AG04449 (cell line): ENCODE measurements around the gene CHCHD5.

Experiments
- CTCF ChIA-PET: fragments of 350-600 bp; formaldehyde crosslinking; extraction: SDS; loops from one replicate; lab custom pipeline; 2021; ENCODE audit warnings: antibody characterized with exemption; lab: Yijun Ruan, JAX
- POLR2A ChIA-PET: fragments of 400-600, 350-600 bp; formaldehyde crosslinking; extraction: SDS; loops from one replicate; lab custom pipeline; 2020; ENCODE audit warnings: antibody characterized with exemption, inconsistent platforms; lab: Yijun Ruan, JAX
- DNase-seq: peaks from one replicate; pipeline ENCODE4 v3.0.0-alpha.2; 2010; ENCODE audit warnings: low read depth, low spot score
- H3K4me3 ChIP-seq: 2 replicates; pipeline ENCODE4 v1.5.1; 2011; ENCODE audit warnings: low read depth, mild to moderate bottlenecking, control low read depth, low read length
- TF ChIP-seq, protein P1 (sequence below): IDR thresholded peaks from one replicate; pipeline ENCODE4 v1.5.1; 2011; ENCODE audit warnings: mild to moderate bottlenecking, moderate library complexity, low read length, control low read depth, inconsistent platforms; ENCODE audit not compliant: insufficient read depth; ENCODE audit errors: missing control alignments

CHCHD5 gene

DNA sequence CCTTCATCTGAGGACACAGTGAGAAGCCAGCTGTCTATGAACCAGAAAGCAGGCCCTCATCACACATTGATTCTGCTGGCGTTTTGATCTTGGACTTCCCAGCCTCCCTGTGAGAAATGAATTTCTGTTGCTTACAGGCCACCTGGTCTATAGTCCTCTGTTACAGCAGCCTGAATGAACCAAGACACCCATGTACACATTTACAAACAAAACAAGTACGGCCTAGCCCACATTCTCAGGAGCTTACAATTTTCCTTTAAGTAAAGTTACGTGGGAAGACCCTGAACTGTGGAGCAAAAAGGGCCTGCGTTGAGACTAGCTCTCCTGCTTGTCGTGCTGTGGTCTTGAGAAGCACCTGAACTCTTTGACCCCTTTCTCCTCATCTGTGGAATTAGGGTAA lies 49.3 kb downstream of the CHCHD5 start:
- DNase-seq: no peak
- TF ChIP-seq, protein P1, sequence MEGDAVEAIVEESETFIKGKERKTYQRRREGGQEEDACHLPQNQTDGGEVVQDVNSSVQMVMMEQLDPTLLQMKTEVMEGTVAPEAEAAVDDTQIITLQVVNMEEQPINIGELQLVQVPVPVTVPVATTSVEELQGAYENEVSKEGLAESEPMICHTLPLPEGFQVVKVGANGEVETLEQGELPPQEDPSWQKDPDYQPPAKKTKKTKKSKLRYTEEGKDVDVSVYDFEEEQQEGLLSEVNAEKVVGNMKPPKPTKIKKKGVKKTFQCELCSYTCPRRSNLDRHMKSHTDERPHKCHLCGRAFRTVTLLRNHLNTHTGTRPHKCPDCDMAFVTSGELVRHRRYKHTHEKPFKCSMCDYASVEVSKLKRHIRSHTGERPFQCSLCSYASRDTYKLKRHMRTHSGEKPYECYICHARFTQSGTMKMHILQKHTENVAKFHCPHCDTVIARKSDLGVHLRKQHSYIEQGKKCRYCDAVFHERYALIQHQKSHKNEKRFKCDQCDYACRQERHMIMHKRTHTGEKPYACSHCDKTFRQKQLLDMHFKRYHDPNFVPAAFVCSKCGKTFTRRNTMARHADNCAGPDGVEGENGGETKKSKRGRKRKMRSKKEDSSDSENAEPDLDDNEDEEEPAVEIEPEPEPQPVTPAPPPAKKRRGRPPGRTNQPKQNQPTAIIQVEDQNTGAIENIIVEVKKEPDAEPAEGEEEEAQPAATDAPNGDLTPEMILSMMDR: no peak
- H3K4me3 ChIP-seq: no peak overlapping the region
- POLR2A ChIA-PET: no interaction called here
- CTCF ChIA-PET: interaction anchor here (2.3 to 11.3 kb wide), 3 partner anchors 9 to 33 kb away, joined by 10 to 133 read pairs (median 10); partner anchors contain the start of gene SLC20A1

DNA sequence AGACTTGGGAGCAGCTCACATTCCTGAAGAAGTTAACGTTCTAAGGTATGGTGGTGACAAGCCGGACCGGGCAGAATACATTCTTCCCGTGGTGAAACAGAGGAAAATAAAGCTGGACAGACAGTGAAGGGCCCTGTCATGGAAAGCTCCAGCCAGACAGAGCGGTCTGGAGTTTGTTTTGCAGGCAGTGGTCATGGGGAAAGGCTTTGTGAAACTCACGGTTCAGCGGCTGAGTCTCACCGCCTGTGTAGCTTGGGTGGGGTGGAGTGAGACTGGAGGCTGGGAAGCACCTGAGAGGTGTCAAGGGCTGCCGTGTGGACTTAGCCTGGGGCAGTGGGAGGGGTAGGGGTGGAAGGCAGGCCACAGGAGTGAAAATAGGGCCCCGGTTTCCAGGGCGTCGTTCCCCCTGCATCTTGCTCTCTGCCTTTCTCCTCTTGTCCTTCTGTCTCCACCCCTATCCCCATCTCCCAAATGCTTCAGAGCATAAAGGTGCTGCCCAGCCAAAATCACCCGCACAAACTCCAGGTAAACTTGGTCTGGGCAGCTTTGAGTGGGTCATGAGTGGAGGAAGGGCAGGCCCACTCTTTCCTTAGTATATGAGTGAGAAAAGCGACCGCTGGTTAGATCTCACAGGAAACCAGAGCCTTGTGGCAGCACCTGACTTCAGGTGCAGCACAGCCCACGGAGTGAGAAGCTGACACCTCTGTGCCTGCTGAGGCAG lies 49.9 kb downstream of the CHCHD5 start:
- DNase-seq: no peak

GRCh38 chr2:112634874-112635157 lies 50.4 kb downstream of the CHCHD5 start:
- TF ChIP-seq, protein P1: no peak
- no peak for DNase-seq
- ChIA-PET POLR2A (no interaction called here), CTCF (interaction anchor here (1.5 to 11.3 kb wide), 4 partner anchors 9 to 92 kb away, joined by 4 to 133 read pairs (median 8); partner anchors contain the start of gene SLC20A1)
- H3K4me3 ChIP-seq: no peak overlapping the region

More for the DNA sequence above, 49.9 kb downstream of the CHCHD5 start:
- ChIA-PET CTCF (interaction anchor here (1.9 to 11.3 kb wide), 3 partner anchors 10 to 34 kb away, joined by 5 to 133 read pairs (median 10); partner anchors contain the start of gene SLC20A1), POLR2A (no interaction called here)
- TF ChIP-seq, protein P1: no peak
- no peak overlapping the region for H3K4me3 ChIP-seq

- no peak overlapping the region for H3K4me3 ChIP-seq
- ChIA-PET CTCF (interaction anchor here (0.9 to 2.6 kb wide), 2 partner anchors 7 to 11 kb away, joined by 3 to 15 read pairs; no protein-coding TSS in a partner anchor), POLR2A (no interaction called here)
- TF ChIP-seq, protein P1: no peak
- no peak for DNase-seq
Observed at GRCh38 chr2:112636605-112637288, 52.3 kb downstream of the CHCHD5 start.

- POLR2A ChIA-PET: no interaction called here
- CTCF ChIA-PET: interaction anchor here (0.9 to 2.6 kb wide), 2 partner anchors 8 to 11 kb away, joined by 3 to 15 read pairs; no protein-coding TSS in a partner anchor
- TF ChIP-seq, protein P1: no peak
- H3K4me3 ChIP-seq: no peak overlapping the region
- DNase-seq: no peak
Observed at GRCh38 chr2:112637289-112637660, 52.9 kb downstream of the CHCHD5 start.
